GM19193 (cell line): ENCODE results near the gene ZBTB5.
A peak's percentile ranks its signal among the peaks of the same experiment; 100 is the strongest.

Experiments
- POLR2A ChIP-seq: IDR thresholded peaks from 4 replicates; pipeline ENCODE4 v1.6.1; 2011; ENCODE audit not compliant: insufficient read depth, insufficient read length; ENCODE audit errors: extremely low read depth

Gene ZBTB5

DNA sequence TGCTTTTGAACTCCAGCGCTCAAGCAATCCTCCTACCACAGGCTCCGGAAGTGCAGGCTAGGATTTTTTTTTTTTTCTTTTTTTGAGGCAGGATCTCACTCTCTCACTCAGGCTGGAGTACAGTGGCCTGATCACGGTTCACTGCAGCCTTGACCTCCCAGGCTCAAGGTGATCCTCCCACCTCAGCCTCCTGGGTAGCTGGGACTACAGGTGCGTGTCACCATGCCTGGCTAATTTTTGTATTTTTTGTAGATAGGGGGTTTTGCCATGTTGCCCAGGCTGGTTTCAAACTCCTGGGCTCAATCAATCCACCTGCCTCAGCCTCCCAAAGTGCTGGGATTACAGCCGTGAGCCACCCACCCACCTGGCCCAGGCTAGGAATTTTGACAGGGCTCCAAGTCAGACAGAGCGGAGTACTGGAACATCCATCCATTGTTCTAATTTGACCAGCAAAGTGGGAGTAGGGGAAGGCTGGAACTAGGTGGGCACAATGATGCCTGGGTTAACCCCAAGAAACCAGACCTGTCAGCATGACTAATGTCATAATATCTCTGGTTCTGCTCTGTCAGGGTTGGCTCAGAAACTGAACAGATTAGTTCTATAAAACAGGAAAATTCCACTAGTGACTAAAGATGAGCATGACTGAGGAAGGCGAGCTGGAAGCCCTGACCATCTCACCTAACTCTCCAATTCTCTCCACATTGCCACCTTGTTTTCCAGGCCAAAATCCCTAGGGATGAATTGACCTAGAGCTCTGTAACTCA is 9.2 kb downstream of the ZBTB5 start:
- TF ChIP-seq POLR2A = no peak

DNA sequence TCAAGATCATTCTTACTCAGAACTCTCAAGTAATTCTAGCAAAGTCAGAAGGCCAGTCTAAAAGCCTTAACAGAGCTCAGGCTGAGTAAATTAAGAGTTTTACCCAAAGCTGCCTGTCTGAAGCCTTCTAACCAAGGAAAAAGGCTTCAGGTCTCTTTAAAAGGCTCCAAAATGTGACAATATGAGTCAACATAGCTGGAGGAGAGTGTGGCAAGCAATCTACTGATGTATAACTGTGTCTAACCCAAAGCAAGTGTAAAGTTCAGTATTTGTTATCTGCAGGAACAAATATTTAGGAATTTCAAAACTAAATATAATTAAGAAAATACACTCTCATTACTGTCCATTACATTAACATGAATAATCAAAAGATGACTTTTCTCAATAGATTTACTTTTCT is 11.0 kb downstream of the ZBTB5 start:
- TF ChIP-seq POLR2A = no peak

- TF ChIP-seq POLR2A = no peak
These were observed 11.4 kb downstream of the ZBTB5 start for GRCh38 chr9:37453827-37454226.

DNA sequence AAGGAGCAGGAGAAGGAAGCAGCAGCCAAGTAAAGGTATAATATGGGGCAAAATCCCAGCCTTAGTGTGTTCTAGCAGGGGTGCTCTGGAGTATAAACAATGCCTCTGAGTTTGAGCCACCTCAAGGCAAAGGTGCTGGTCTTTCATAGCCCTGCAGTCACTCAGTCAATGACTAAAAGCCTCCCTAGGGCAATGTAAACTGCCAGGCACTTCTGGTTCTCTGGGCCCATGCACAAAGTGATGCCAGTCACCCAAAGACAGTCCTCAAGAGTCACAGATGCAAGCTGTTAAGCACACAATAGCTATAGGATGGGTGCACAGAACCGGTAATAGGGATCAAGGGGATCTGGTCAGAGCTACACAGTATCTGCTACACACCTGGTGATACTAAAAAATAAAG is 12.6 kb downstream of the ZBTB5 start:
- TF ChIP-seq POLR2A = no peak

DNA sequence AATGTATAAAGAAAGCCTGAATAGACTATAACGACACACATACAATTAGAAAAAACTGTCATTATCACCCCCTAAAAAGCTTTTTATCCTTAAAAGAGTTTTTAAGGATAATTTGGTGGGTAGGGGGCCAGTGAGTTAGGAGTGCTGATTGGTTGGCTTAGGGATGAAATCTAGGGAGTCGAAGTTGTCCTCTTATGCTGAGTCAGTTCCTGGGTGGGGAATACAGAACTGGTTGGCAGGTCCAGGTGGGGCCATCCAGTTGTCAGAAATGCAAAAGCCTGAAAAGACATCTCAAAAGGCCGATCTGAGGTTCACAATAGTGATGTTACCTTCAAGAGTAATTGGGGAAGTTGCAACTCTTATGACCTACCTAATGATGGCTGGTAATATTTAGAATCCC is 13.6 kb downstream of the ZBTB5 start:
- no peak for TF ChIP-seq POLR2A

DNA sequence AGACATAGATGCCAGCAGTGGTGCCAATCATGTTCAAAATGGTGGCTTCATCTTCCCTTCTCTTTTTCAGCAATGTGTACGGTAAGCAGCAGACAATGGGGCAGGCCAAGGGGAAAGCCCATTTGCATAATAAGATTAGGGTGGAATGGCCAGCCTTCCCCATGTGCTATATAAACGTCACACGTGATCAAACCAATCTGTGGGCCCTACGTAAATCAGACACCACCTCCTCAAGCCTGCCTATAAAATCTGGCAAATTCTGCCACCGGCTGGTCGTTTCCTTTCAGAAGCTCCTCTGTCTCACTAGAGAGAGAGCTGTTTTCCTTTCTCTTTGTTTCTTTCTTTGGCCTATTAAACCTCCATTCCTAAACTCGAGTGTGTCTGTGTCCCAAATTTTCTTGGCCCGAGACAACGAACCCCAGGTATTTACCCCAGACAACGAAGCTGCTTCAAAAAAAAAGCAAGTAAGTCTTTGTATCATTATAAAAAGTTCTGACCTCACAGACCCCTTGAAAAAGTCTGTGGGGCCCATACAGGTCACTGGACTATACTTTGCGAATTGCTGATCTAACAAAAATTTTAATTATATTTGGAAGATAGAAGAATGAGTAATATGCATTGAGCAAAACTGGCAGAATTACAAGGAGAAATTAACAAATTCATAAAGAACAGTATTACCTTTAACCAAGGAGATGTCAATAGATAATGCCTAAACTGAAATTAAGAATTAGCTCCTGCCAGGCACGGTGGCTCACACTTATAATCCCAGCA is 15.2 kb downstream of the ZBTB5 start:
- TF ChIP-seq POLR2A = no peak

DNA sequence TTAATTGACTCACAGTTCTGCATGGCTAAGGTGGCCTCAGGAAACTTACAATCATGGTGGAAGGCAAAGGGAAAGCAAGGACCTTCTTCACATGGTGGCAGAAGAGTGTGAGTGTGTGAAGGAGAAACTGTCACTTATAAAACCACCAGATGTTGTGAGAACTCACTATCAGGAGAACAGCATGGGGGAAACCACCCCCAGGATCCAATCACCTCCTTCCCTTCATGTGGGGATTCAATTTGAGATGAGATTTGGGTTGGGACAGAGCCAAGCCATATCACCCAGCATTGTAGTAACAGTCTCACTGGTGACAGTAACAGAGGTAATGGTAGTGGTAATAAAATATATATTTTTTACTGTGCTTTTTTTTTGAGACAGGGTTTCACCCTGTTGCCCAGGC is 18.1 kb downstream of the ZBTB5 start:
- TF ChIP-seq POLR2A = no peak

- TF ChIP-seq POLR2A = no peak
These were observed 18.8 kb downstream of the ZBTB5 start for GRCh38 chr9:37446401-37446800.

GRCh38 chr9:37445832-37446231 is 19.4 kb downstream of the ZBTB5 start:
- TF ChIP-seq POLR2A = no peak

DNA sequence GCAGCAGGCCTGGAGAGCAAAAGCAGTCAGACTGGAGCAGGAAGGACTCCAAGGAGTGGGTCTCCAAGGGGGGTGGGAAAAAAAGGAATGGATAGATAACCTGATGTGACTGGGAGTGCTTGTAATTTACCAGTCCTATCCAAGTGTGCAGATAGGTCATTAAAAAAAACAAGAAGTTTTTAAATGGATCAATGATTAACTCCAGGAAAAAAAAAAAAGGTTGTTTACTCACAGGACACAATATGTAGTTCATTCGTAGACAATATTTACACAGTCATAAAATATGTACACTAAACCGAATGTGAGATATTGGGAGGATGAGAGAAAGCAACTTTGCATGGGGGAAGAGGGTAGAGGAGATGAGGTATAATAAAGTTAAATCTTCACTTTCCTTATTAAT is 20.4 kb downstream of the ZBTB5 start:
- no peak for TF ChIP-seq POLR2A

DNA sequence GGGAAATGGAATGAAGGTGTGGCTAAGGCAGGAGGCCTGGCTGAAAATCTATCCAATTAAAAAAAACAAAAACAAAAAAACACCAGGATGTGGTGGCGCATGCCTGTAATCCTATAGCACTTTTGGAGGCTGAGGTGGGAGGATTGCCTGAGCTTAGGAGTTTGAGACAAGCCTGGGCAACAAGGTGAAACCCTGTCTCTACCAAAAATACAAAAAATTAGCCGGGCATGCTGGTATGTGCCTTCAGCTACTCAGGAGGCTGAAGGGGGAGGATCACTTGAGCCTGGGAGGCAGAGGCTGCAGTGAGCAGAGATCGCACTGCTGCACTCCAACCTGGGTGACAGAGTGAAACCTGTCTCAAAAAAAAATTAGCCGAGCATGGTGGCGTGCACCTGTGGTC is 21.7 kb downstream of the ZBTB5 start:
- TF ChIP-seq POLR2A = no peak

GRCh38 chr9:37442556-37442955 is 22.7 kb downstream of the ZBTB5 start:
- TF ChIP-seq POLR2A = no peak

- no peak for TF ChIP-seq POLR2A
These were observed 23.4 kb downstream of the ZBTB5 start for GRCh38 chr9:37441776-37442370.

GRCh38 chr9:37438359-37438758 is 26.9 kb downstream of the ZBTB5 start:
- TF ChIP-seq POLR2A = peak; percentile 19

GRCh38 chr9:37437621-37438020 is 27.6 kb downstream of the ZBTB5 start:
- no peak for TF ChIP-seq POLR2A

DNA sequence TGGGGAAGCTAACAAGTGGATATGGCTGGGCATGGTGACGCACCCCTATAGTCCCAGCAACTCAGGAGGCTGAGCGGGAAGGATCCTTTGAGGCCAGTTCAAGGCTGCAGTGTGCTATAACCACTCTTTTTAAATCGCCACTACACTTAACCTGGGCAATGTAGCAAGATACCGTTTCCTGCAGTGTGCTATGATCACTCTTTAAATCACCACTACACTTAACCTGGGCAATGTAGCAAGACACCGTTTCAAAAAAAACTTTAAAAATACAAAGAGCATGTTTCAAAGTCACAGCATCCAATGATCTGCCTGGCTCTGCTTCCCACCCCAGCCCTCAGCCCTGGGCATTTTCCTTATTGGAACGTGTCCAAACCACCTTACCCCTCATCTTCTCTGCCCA is 28.2 kb downstream of the ZBTB5 start:
- TF ChIP-seq POLR2A = no peak

DNA sequence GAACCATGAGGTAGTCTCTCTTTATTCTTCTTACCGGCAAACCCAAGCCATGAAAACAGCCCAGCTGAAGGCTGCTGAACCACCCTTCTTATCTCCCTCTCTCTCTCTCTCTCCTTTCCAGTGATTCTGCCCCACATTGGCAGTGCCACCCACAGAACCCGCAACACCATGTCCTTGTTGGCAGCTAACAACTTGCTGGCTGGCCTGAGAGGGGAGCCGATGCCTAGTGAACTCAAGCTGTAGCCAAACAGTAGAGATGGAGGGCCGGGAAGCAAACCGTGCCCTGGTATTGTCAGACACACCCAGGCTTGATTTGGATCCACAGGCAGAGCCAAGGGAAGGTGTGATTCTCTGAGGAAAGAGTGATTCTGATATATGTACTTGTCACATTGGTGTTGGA is 28.7 kb downstream of the ZBTB5 start:
- TF ChIP-seq POLR2A = no peak

GRCh38 chr9:37433867-37434371 is 31.3 kb downstream of the ZBTB5 start:
- TF ChIP-seq POLR2A = no peak
